ENCODE results near the gene RGS2. TPM values are rescaled to one million over a fixed set of nuclear protein-coding genes. Genes with fewer than 3 reads are reported as not detected.
A peak's percentile ranks its signal among the peaks of the same experiment; 100 is the strongest.

The RGS2 gene
- total and polyA plus RNA-seq, 2 of the 4 experiments (the other 2 are of a cell fraction), result 13.5 to 19.7 TPM

DNA sequence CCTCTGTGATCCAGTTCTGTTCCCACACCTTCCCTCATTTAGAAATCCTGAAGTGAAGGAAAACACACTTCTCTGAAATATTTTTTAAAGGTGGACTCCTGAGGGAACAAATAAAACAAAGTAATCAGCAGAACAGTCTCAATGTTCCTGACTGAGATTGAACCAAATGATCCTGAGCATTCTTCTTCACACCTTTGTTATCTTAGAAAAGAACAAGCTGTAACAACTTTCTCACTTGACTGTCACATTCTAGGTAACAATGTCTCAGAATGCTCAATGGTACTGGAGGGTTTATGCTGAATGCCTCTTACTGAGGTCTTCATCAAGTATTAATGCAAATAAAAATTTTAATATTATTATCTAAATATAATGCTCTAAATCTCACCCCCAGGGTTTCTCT lies 40.4 kb upstream of the RGS2 start:
- ATAC-seq (ENCODE audit: low read depth), result no peak
- no peaks in the 10 kb centered on the region for H3K79me1 ChIP-seq (ENCODE audit: low read depth in 1 of 2, low read length in 2 of 2)
- H4K5ac ChIP-seq (ENCODE audit: low read depth, low read length), result peak overlapping the region; percentile 84; the same call in 1 of the 2 replicates
- peaks cover 13% of the 10 kb centered on the region for H3K4me1 ChIP-seq (ENCODE audit: control insufficient read depth, insufficient read depth, low read length)
- H3K36me3 ChIP-seq (ENCODE audit: control insufficient read depth, insufficient read depth, low read length), result no peaks in the 10 kb centered on the region
- no peak overlapping the region for H2BK5ac ChIP-seq (ENCODE audit: low read depth, low read length, poor library complexity, severe bottlenecking)
- ChIA-PET CTCF (no interaction called here), POLR2A (ENCODE audit: unreplicated experiment) (no interaction called here)
- H3K27ac ChIP-seq (ENCODE audit: insufficient read depth, low read length), result no peak overlapping the region
- H4K20me1 ChIP-seq (ENCODE audit: insufficient read depth, low read length), result no peaks in the 10 kb centered on the region
- H2AK5ac ChIP-seq (ENCODE audit: low read depth, low read length), result no peak overlapping the region
- peak overlapping the region; percentile 75 for H4K91ac ChIP-seq (ENCODE audit: insufficient read depth, low read depth, low read length)
- H3K4ac ChIP-seq (ENCODE audit: low read depth, low read length), result peak overlapping the region; percentile 47; the same call in 1 of the 2 replicates
- peak overlapping the region; percentile 18; the same call in 1 of the 2 replicates for H2BK20ac ChIP-seq (ENCODE audit: low read depth, low read length)
- no peak overlapping the region for H3K9ac ChIP-seq (ENCODE audit: low read depth, low read length)
- peaks cover 6% of the 10 kb centered on the region; the same call in 1 of the 2 replicates for H3K9me1 ChIP-seq (ENCODE audit: insufficient read depth, low read length)
- intact Hi-C loops (cut with micrococcal nuclease) (loop anchor here (5.0 kb wide), 1 partner anchor 34 kb away; no protein-coding TSS in a partner anchor), dilution Hi-C loops (cut with HindIII; ENCODE audit: low sequenced_read_pairs, unreplicated experiment) (no loop called here), in situ Hi-C loops (cut with MboI; ENCODE audit: low sequenced_read_pairs) (no loop called here)
- no peak overlapping the region for H2AK9ac ChIP-seq (replicated peaks; ENCODE audit: low read depth, low read length, poor library complexity)
- H3K4me2 ChIP-seq (ENCODE audit: low read depth, low read length), result no peak overlapping the region
- no peak overlapping the region; the same call in 1 of the 2 replicates for H2BK120ac ChIP-seq (ENCODE audit: low read depth, low read length)
- no TSS peak for BruUV-seq (replicated peaks)
- 0 out of 2 replicates have a peak overlapping the region, but pooled peaks have one; percentile 67 for H3K23ac ChIP-seq (ENCODE audit: low read depth, low read length)
- H3K27me3 ChIP-seq (ENCODE audit: control insufficient read depth, insufficient read depth, low read length), result no peaks in the 10 kb centered on the region
- no peak overlapping the region for H2BK15ac ChIP-seq (ENCODE audit: low read depth, low read length)
- no peak overlapping the region for H4K8ac ChIP-seq (ENCODE audit: low read depth in 2 of 2, low read length in 2 of 2)
- TF ChIP-seq MAZ (IDR thresholded peaks at IDR 0.05; ENCODE audit: borderline replicate concordance, low read depth, low read length) (no peak), SMC3 (IDR thresholded peaks at IDR 0.05; ENCODE audit: low read depth, low read length) (no peak), NFE2L2 (IDR thresholded peaks at IDR 0.05; ENCODE audit: low read depth, low read length) (no peak), RFX5 (IDR thresholded peaks at IDR 0.05; ENCODE audit: low read depth, low read length) (no peak), MAFK (IDR thresholded peaks at IDR 0.05; ENCODE audit: low read depth, low read length) (no peak)
- H3K9me3 ChIP-seq (ENCODE audit: control insufficient read depth, insufficient read depth, low read length), result no peaks in the 10 kb centered on the region
- H3K4me3 ChIP-seq (ENCODE audit: insufficient read depth, low read depth, low read length), result no peak overlapping the region
- peak overlapping the region; percentile 70; the same call in 1 of the 2 replicates for H3K18ac ChIP-seq (ENCODE audit: low read depth, low read length)
- no peak overlapping the region for H3K56ac ChIP-seq (ENCODE audit: extremely low read depth, insufficient read depth, low read length)
- H3K14ac ChIP-seq (replicated peaks; ENCODE audit: low read depth, low read length), result no peak overlapping the region
- no peak for DNase-seq
- H2AFZ ChIP-seq (replicated peaks; ENCODE audit: low read length, poor library complexity), result no peak overlapping the region
